Panc1 (cell line): ENCODE data around the gene GRM2.

Experiments used
- CTCF ChIP-seq: fragments of 450-650 bp; IDR thresholded peaks from 2 replicates; pipeline ENCODE4 v1.5.1; 2017; ENCODE audit warnings: mild to moderate bottlenecking
- POLR2AphosphoS5 ChIP-seq: IDR thresholded peaks from 2 replicates; pipeline ENCODE4 v1.6.1; 2012; ENCODE audit warnings: mild to moderate bottlenecking, low read depth, low read length, moderate library complexity
- REST ChIP-seq, 2 experiments: IDR thresholded peaks; 2 replicates each; pipeline ENCODE4 v1.6.1; 2011 to 2012; ENCODE audit warnings: low read depth in 2 of 2, control low read depth in 1 of 2, low read length in 1 of 2, mild to moderate bottlenecking in 1 of 2, moderate library complexity in 1 of 2; ENCODE audit not compliant: insufficient read depth in 1 of 2
- TCF7L2 ChIP-seq: IDR thresholded peaks from 2 replicates; pipeline ENCODE4 v1.6.1; 2011; ENCODE audit warnings: mild to moderate bottlenecking, low read depth, low read length, inconsistent platforms

GRCh38 chr3:51717947-51718346, 11.1 kb downstream of the GRM2 start:
- TF ChIP-seq CTCF (no peak), POLR2AphosphoS5 (no peak), REST (IDR thresholded peaks at IDR 0.05; ENCODE audit: insufficient read depth in 1 of 2, low read depth in 2 of 2, low read length in 1 of 2) (no peak), TCF7L2 (no peak)
